ENCODE data around the gene METRNL. TPM values are rescaled to one million over a fixed set of nuclear protein-coding genes. Genes with fewer than 3 reads are reported as not detected.

METRNL gene
- total RNA-seq, 1 experiment from 2014 or later: 29.0 TPM

- TF ChIP-seq, protein P1, sequence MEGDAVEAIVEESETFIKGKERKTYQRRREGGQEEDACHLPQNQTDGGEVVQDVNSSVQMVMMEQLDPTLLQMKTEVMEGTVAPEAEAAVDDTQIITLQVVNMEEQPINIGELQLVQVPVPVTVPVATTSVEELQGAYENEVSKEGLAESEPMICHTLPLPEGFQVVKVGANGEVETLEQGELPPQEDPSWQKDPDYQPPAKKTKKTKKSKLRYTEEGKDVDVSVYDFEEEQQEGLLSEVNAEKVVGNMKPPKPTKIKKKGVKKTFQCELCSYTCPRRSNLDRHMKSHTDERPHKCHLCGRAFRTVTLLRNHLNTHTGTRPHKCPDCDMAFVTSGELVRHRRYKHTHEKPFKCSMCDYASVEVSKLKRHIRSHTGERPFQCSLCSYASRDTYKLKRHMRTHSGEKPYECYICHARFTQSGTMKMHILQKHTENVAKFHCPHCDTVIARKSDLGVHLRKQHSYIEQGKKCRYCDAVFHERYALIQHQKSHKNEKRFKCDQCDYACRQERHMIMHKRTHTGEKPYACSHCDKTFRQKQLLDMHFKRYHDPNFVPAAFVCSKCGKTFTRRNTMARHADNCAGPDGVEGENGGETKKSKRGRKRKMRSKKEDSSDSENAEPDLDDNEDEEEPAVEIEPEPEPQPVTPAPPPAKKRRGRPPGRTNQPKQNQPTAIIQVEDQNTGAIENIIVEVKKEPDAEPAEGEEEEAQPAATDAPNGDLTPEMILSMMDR (IDR thresholded peaks at IDR 0.05; ENCODE audit: unreplicated experiment): no peak
- CTCF ChIA-PET: interaction anchor here (0.6 kb wide), 1 partner anchor 11 kb away, joined by 4 read pairs; no protein-coding TSS in a partner anchor
- Mint-ChIP-seq H3K4me1 (ENCODE audit: low read depth, unreplicated experiment) (no peaks in the 10 kb centered on the region), H3K9me3 (ENCODE audit: low read depth, unreplicated experiment) (peaks cover 5% of the 10 kb centered on the region), H3K27me3 (ENCODE audit: unreplicated experiment) (no peaks in the 10 kb centered on the region), H3K27ac (ENCODE audit: unreplicated experiment) (no peak overlapping the region), H3K36me3 (ENCODE audit: insufficient read depth, unreplicated experiment) (peaks cover 10% of the 10 kb centered on the region), H3K4me3 (ENCODE audit: low read depth, unreplicated experiment) (no peak overlapping the region)
- no peak for DNase-seq
- no TSS peak for BruUV-seq (replicated peaks)
- intact Hi-C loops (cut with micrococcal nuclease; ENCODE audit: unreplicated experiment): no loop called here
These were observed 44.9 kb upstream of the METRNL start for GRCh38 chr17:83034525-83034924.

GRCh38 chr17:83035722-83036121 is 43.7 kb upstream of the METRNL start:
- CTCF ChIA-PET: interaction anchor here (1.1 kb wide), 1 partner anchor 13 kb away, joined by 3 read pairs; no protein-coding TSS in a partner anchor
- no peak for DNase-seq
- TF ChIP-seq, protein P1 (IDR thresholded peaks at IDR 0.05; ENCODE audit: unreplicated experiment): no peak
- Mint-ChIP-seq H3K27me3 (ENCODE audit: unreplicated experiment) (no peaks in the 10 kb centered on the region), H3K36me3 (ENCODE audit: insufficient read depth, unreplicated experiment) (peaks cover 10% of the 10 kb centered on the region), H3K27ac (ENCODE audit: unreplicated experiment) (no peak overlapping the region), H3K9me3 (ENCODE audit: low read depth, unreplicated experiment) (peaks cover 5% of the 10 kb centered on the region), H3K4me1 (ENCODE audit: low read depth, unreplicated experiment) (no peaks in the 10 kb centered on the region), H3K4me3 (ENCODE audit: low read depth, unreplicated experiment) (no peak overlapping the region)
- no TSS peak for BruUV-seq (replicated peaks)
- intact Hi-C loops (cut with micrococcal nuclease; ENCODE audit: unreplicated experiment): no loop called here

- H3K27me3 Mint-ChIP-seq (ENCODE audit: unreplicated experiment): no peaks in the 10 kb centered on the region
- peaks cover 5% of the 10 kb centered on the region for H3K9me3 Mint-ChIP-seq (ENCODE audit: low read depth, unreplicated experiment)
- TF ChIP-seq, protein P1 (IDR thresholded peaks at IDR 0.05; ENCODE audit: unreplicated experiment): no peak
- no peak for DNase-seq
- BruUV-seq (replicated peaks): no TSS peak
- no peak overlapping the region for H3K27ac Mint-ChIP-seq (ENCODE audit: unreplicated experiment)
- H3K4me1 Mint-ChIP-seq (ENCODE audit: low read depth, unreplicated experiment): no peaks in the 10 kb centered on the region
- CTCF ChIA-PET: interaction anchor here (1.1 kb wide), 1 partner anchor 12 kb away, joined by 3 read pairs; no protein-coding TSS in a partner anchor
- H3K36me3 Mint-ChIP-seq (ENCODE audit: insufficient read depth, unreplicated experiment): peaks cover 10% of the 10 kb centered on the region
- no peak overlapping the region for H3K4me3 Mint-ChIP-seq (ENCODE audit: low read depth, unreplicated experiment)
- intact Hi-C loops (cut with micrococcal nuclease; ENCODE audit: unreplicated experiment): no loop called here
These were observed 43.2 kb upstream of the METRNL start for GRCh38 chr17:83036193-83036592.

GRCh38 chr17:83036666-83037065 is 42.7 kb upstream of the METRNL start:
- H3K27ac Mint-ChIP-seq (ENCODE audit: unreplicated experiment): no peak overlapping the region
- TF ChIP-seq, protein P1 (IDR thresholded peaks at IDR 0.05; ENCODE audit: unreplicated experiment): no peak
- CTCF ChIA-PET: no interaction called here

More at GRCh38 chr17:83036666-83037065, 42.7 kb upstream of the METRNL start:
- Mint-ChIP-seq H3K4me1 (ENCODE audit: low read depth, unreplicated experiment) (no peaks in the 10 kb centered on the region), H3K4me3 (ENCODE audit: low read depth, unreplicated experiment) (no peak overlapping the region), H3K9me3 (ENCODE audit: low read depth, unreplicated experiment) (peaks cover 8% of the 10 kb centered on the region), H3K36me3 (ENCODE audit: insufficient read depth, unreplicated experiment) (peaks cover 10% of the 10 kb centered on the region), H3K27me3 (ENCODE audit: unreplicated experiment) (no peaks in the 10 kb centered on the region)
- DNase-seq: no peak
- no TSS peak for BruUV-seq (replicated peaks)
- intact Hi-C loops (cut with micrococcal nuclease; ENCODE audit: unreplicated experiment): no loop called here

Measured in Calu3 (cell line).